K562 (cell line): ENCODE measurements around the gene GLTPD2. TPM values are rescaled to one million over a fixed set of nuclear protein-coding genes. Genes with fewer than 3 reads are reported as not detected.
A peak's percentile ranks its signal among the peaks of the same experiment; 100 is the strongest.

ENCODE experiments used
- ARID3A ChIP-seq: IDR thresholded peaks from 2 replicates; pipeline ENCODE4 v1.6.1; 2012; ENCODE audit warnings: low read depth, low read length, improper control_type of control experiment, borderline replicate concordance
- ETV1 ChIP-seq: fragments of 450-650 bp; conservative IDR thresholded peaks from 2 replicates; pipeline ENCODE4 v1.6.1; 2016; ENCODE audit warnings: missing genetic modification characterization, control low read depth, low read depth, missing compliant biosample characterization
- HNRNPUL1 ChIP-seq: fragments of 200-400 bp; formaldehyde crosslinking; IDR thresholded peaks from 2 replicates; pipeline ENCODE4 v1.6.1; 2017; ENCODE audit warnings: low read length
- ILK ChIP-seq: fragments of 450-650 bp; IDR thresholded peaks from 2 replicates; pipeline ENCODE4 v1.6.1; 2016; ENCODE audit warnings: missing genetic modification characterization, low read depth, mild to moderate bottlenecking, missing compliant biosample characterization, moderate library complexity, borderline replicate concordance
- MCM2 ChIP-seq: fragments of 450-650 bp; IDR thresholded peaks from 2 replicates; pipeline ENCODE4 v1.6.1; 2017; ENCODE audit warnings: low read depth, mild to moderate bottlenecking
- MEIS2 ChIP-seq: fragments of 450-650 bp; IDR thresholded peaks from 2 replicates; pipeline ENCODE4 v1.6.1; 2014; ENCODE audit warnings: mild to moderate bottlenecking; ENCODE audit not compliant: partially characterized antibody
- MYC ChIP-seq, 2 experiments: fragments of 250-450 bp in 1 of 2; sonication (Bioruptor Pico) in 1 of 2; IDR thresholded peaks; 2 replicates each; pipeline versions ENCODE4 v1.5.1 to v1.6.1; 2012 to 2021; ENCODE audit warnings: low read depth in 2 of 2, borderline replicate concordance in 1 of 2, improper control_type of control experiment in 1 of 2, low read length in 1 of 2, mild to moderate bottlenecking in 1 of 2, moderate library complexity in 1 of 2
- NR2C2 ChIP-seq, 2 experiments: fragments of 200-800 bp in 1 of 2; sonication (Bioruptor generic) in 1 of 2; sonication (generic) in 1 of 2; formaldehyde crosslinking in 1 of 2; IDR thresholded peaks; 2 replicates each; pipeline versions ENCODE4 v1.6.1 to v1.8.0; 2016 to 2022; ENCODE audit warnings: mild to moderate bottlenecking in 1 of 2, missing compliant biosample characterization in 1 of 2, missing genetic modification characterization in 1 of 2, missing genetic modification reagents in 1 of 2
- PHF8 ChIP-seq: fragments of 200-600 bp; sonication (generic); IDR thresholded peaks from 2 replicates; pipeline ENCODE4 v1.6.1; 2012; ENCODE audit warnings: mixed run types, mild to moderate bottlenecking, inconsistent platforms, low read length, moderate library complexity, borderline replicate concordance
- THRB ChIP-seq: fragments of 450-650 bp; formaldehyde crosslinking; conservative IDR thresholded peaks from 2 replicates; pipeline ENCODE4 v1.4.0; 2022; ENCODE audit warnings: mild to moderate bottlenecking, missing genetic modification characterization
- ZBTB40 ChIP-seq, 2 experiments: fragments of 450-650 bp in 1 of 2; sonication (generic) in 1 of 2; formaldehyde crosslinking in 1 of 2; IDR thresholded peaks; 2 replicates each; pipeline versions ENCODE4 v1.7.1 to v1.9.0; 2016 to 2022; ENCODE audit warnings: inconsistent platforms in 1 of 2, mild to moderate bottlenecking in 1 of 2, missing genetic modification reagents in 1 of 2
- ZNF23 ChIP-seq: fragments of 250-450 bp; sonication (Bioruptor Pico); IDR thresholded peaks from 2 replicates; pipeline ENCODE4 v1.4.0; 2020; ENCODE audit warnings: mild to moderate bottlenecking
- polyA plus RNA-seq, 8 experiments: library from polyadenylated mRNA; depleted of rRNA in 4 of 8; stranded (reverse) in 5 of 8; unstranded in 3 of 8; fragments of >200 nt; fragmentation: Nextera tagmentation in 2 of 8; fragmentation: Illumina TruSeq in 1 of 8; extraction: Ambion mirVana in 2 of 8; extraction: Trizol in 1 of 8; gene quantifications; 2 replicates each; pipeline versions ENCODE4 v1.2.1 to v1.2.3, GENCODE V29; 2011 to 2014; ENCODE audit warnings: inconsistent platforms in 1 of 8, missing spikeins in 1 of 8
- total RNA-seq, 7 experiments: library from RNA; depleted of rRNA in 6 of 7; stranded (reverse); fragments of >200 nt in 6 of 7; fragmentation: Illumina TruSeq in 2 of 7; extraction: Trizol in 2 of 7; gene quantifications; 2 replicates each; pipeline versions ENCODE4 v1.2.1 to v1.2.3, GENCODE V29; 2011 to 2021; ENCODE audit warnings: low replicate concordance in 1 of 7

Gene GLTPD2
- total and polyA plus RNA-seq, 9 of the 15 experiments (the other 6 are each of a cell fraction or from before 2014, with no cell fraction given), result not detected

GRCh38 chr17:4838309-4838785 is 49.6 kb downstream of the GLTPD2 start (continued):
- TF ChIP-seq ZBTB40 (IDR thresholded peaks at IDR 0.05) (no peak), ZBTB40 (CRISPR knock-in tag; IDR thresholded peaks at IDR 0.05) (no peak), PHF8 (no peak), ILK (tag) (no peak), MCM2 (no peak), THRB (CRISPR knock-in tag) (no peak), HNRNPUL1 (no peak), NR2C2 (CRISPR knock-in tag; IDR thresholded peaks at IDR 0.05) (no peak), NR2C2 (tag; IDR thresholded peaks at IDR 0.05) (peak; percentile 73), ZNF23 (CRISPR knock-in tag) (no peak), MYC (IDR thresholded peaks at IDR 0.05; ENCODE audit: low read depth, low read length) (0 out of 2 replicates have a peak, but pooled peaks have one; percentile 48), MYC (CRISPR knock-in tag; IDR thresholded peaks at IDR 0.05; ENCODE audit: borderline replicate concordance, low read depth) (no peak), ARID3A (no peak; the same call in 1 of the 2 replicates), ETV1 (tag) (peak; percentile 52), MEIS2 (peak; percentile 1)
